ENCODE measurements around the gene FOXA1.

- TF ChIP-seq, protein P1, sequence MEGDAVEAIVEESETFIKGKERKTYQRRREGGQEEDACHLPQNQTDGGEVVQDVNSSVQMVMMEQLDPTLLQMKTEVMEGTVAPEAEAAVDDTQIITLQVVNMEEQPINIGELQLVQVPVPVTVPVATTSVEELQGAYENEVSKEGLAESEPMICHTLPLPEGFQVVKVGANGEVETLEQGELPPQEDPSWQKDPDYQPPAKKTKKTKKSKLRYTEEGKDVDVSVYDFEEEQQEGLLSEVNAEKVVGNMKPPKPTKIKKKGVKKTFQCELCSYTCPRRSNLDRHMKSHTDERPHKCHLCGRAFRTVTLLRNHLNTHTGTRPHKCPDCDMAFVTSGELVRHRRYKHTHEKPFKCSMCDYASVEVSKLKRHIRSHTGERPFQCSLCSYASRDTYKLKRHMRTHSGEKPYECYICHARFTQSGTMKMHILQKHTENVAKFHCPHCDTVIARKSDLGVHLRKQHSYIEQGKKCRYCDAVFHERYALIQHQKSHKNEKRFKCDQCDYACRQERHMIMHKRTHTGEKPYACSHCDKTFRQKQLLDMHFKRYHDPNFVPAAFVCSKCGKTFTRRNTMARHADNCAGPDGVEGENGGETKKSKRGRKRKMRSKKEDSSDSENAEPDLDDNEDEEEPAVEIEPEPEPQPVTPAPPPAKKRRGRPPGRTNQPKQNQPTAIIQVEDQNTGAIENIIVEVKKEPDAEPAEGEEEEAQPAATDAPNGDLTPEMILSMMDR (IDR thresholded peaks at IDR 0.05), result no peak
- no peak for TF ChIP-seq POLR2A (IDR thresholded peaks at IDR 0.05)
- no peak for TF ChIP-seq EP300 (IDR thresholded peaks at IDR 0.05)
- TF ChIP-seq POLR2AphosphoS5 (IDR thresholded peaks at IDR 0.05), result no peak
Observed at GRCh38 chr14:37587881-37588666, 7.0 kb downstream of the FOXA1 start.

All from sigmoid colon (tissue), 4 donors.